MM.1S (cell line): ENCODE measurements around the gene CLDN6.

Experiments
- DNase-seq: peaks from one replicate; pipeline ENCODE4 v3.0.0-alpha.2; 2015
- H2AFZ ChIP-seq: fragments of 300-600 bp; sonication (generic); 2 replicates; pipeline ENCODE4 v1.6.0; 2016; ENCODE audit warnings: antibody characterized with exemption, low read length
- H3F3A ChIP-seq: fragments of 300-600 bp; sonication (generic); 2 replicates; pipeline ENCODE4 v1.6.1; 2016; ENCODE audit warnings: mild to moderate bottlenecking, antibody characterized with exemption, low read length, moderate library complexity, mixed read lengths; ENCODE audit not compliant: insufficient read depth
- H3K27ac ChIP-seq: fragments of 300-600 bp; sonication (generic); 2 replicates; pipeline ENCODE4 v1.5.1; 2016; ENCODE audit warnings: mild to moderate bottlenecking, low read length
- H3K27me3 ChIP-seq: fragments of 300-600 bp; sonication (generic); replicated peaks from 2 replicates; pipeline ENCODE4 v1.6.0; 2016; ENCODE audit warnings: low read length; ENCODE audit not compliant: insufficient read depth
- H3K36me3 ChIP-seq: fragments of 300-600 bp; sonication (generic); replicated peaks from 2 replicates; pipeline ENCODE4 v1.6.1; 2016; ENCODE audit warnings: mild to moderate bottlenecking, low read length, mixed read lengths; ENCODE audit not compliant: insufficient read depth
- H3K4me1 ChIP-seq: fragments of 300-600 bp; sonication (generic); 2 replicates; pipeline ENCODE4 v1.6.1; 2016; ENCODE audit warnings: low read length, mixed read lengths
- H3K4me2 ChIP-seq: fragments of 300-600 bp; sonication (generic); 2 replicates; pipeline ENCODE4 v1.6.0; 2016; ENCODE audit warnings: low read depth, low read length
- H3K4me3 ChIP-seq: fragments of 300-600 bp; sonication (generic); 2 replicates; pipeline ENCODE4 v1.5.1; 2016; ENCODE audit warnings: low read length, mixed read lengths
- H3K79me2 ChIP-seq: fragments of 300-600 bp; sonication (generic); 2 replicates; pipeline ENCODE4 v1.6.1; 2016; ENCODE audit warnings: mixed run types, low read length, mixed read lengths
- H3K9ac ChIP-seq: fragments of 300-600 bp; sonication (generic); 2 replicates; pipeline ENCODE4 v1.6.1; 2016; ENCODE audit warnings: low read length, mixed read lengths
- H3K9me2 ChIP-seq: fragments of 300-600 bp; sonication (generic); replicated peaks from 2 replicates; pipeline ENCODE4 v1.6.1; 2016; ENCODE audit warnings: mild to moderate bottlenecking, low read length, mixed read lengths; ENCODE audit not compliant: insufficient read depth
- H3K9me3 ChIP-seq: fragments of 300-600 bp; sonication (generic); replicated peaks from 2 replicates; pipeline ENCODE4 v1.6.1; 2016; ENCODE audit warnings: mild to moderate bottlenecking, low read length, mixed read lengths; ENCODE audit not compliant: insufficient read depth
- H4K20me1 ChIP-seq: fragments of 300-600 bp; sonication (generic); 2 replicates; pipeline ENCODE4 v1.6.1; 2016; ENCODE audit warnings: mild to moderate bottlenecking, low read length, moderate library complexity, mixed read lengths; ENCODE audit not compliant: insufficient read depth
- CTCF ChIP-seq: fragments of 300-600 bp; sonication (generic); IDR thresholded peaks from 2 replicates; pipeline ENCODE4 v1.5.1; 2016; ENCODE audit warnings: antibody characterized with exemption, low read length, mixed read lengths
- EZH2 ChIP-seq: fragments of 300-600 bp; sonication (generic); optimal IDR thresholded peaks from 2 replicates; pipeline ENCODE3; 2017; ENCODE audit warnings: low read depth, mild to moderate bottlenecking, antibody characterized with exemption, low read length, mixed read lengths
- EZH2phosphoT487 ChIP-seq: fragments of 300-600 bp; sonication (generic); IDR thresholded peaks from 2 replicates; pipeline ENCODE4 v1.6.1; 2018; ENCODE audit warnings: antibody characterized with exemption, low read length

CLDN6 gene

DNA sequence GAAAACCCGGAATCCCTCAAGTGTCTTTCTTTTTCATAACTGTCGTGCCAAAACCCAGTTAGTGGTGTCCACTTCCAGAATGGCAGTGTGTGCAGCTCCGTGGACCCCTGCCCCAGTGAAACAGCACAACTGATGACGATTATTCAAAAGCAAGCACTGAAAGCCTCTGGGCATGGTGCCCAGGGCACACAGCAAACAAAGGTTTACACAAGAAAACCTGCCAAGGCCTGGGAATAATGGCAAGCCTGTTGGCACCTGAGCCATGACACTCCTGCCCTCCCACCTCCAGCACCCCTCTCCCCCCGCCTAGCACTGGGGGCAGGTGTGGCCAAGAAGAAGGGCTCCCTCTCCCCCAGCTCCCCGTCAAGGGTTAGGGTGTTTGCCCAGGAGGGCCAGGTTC is 40.5 kb downstream of the CLDN6 start:
- TF ChIP-seq CTCF (no peak), EZH2phosphoT487 (no peak), EZH2 (no peak)
- H3F3A ChIP-seq, result peaks cover 10% of the 10 kb centered on the region
- H3K79me2 ChIP-seq, result peaks cover 29% of the 10 kb centered on the region
- no peak overlapping the region for H3K9ac ChIP-seq
- no peak overlapping the region for H3K4me3 ChIP-seq
- H3K9me3 ChIP-seq, result no peaks in the 10 kb centered on the region
- no peak overlapping the region for H2AFZ ChIP-seq
- H3K27me3 ChIP-seq, result no peaks in the 10 kb centered on the region
- no peak for DNase-seq
- no peaks in the 10 kb centered on the region for H3K4me1 ChIP-seq
- H3K4me2 ChIP-seq, result no peak overlapping the region
- no peaks in the 10 kb centered on the region for H3K9me2 ChIP-seq
- no peak overlapping the region for H3K27ac ChIP-seq
- H3K36me3 ChIP-seq, result no peaks in the 10 kb centered on the region; the same call in 1 of the 2 replicates
- H4K20me1 ChIP-seq, result no peaks in the 10 kb centered on the region

GRCh38 chr16:2976673-2977072 is 41.3 kb downstream of the CLDN6 start:
- Histone ChIP-seq H3K27ac (no peak overlapping the region), H4K20me1 (no peaks in the 10 kb centered on the region), H3K4me2 (no peak overlapping the region), H2AFZ (no peak overlapping the region), H3K4me1 (no peaks in the 10 kb centered on the region), H3K4me3 (no peak overlapping the region), H3K9me3 (no peaks in the 10 kb centered on the region), H3K9ac (no peak overlapping the region), H3K79me2 (peaks cover 37% of the 10 kb centered on the region), H3F3A (peaks cover 15% of the 10 kb centered on the region), H3K27me3 (no peaks in the 10 kb centered on the region), H3K36me3 (no peaks in the 10 kb centered on the region; the same call in 1 of the 2 replicates), H3K9me2 (no peaks in the 10 kb centered on the region)
- no peak for TF ChIP-seq EZH2
- DNase-seq, result no peak

- Histone ChIP-seq H3K9ac (no peak overlapping the region), H3F3A (peaks cover 15% of the 10 kb centered on the region), H2AFZ (no peak overlapping the region), H3K27ac (no peak overlapping the region), H3K4me3 (no peak overlapping the region), H3K9me3 (no peaks in the 10 kb centered on the region), H3K27me3 (no peaks in the 10 kb centered on the region), H3K79me2 (peaks cover 42% of the 10 kb centered on the region), H4K20me1 (no peaks in the 10 kb centered on the region), H3K9me2 (no peaks in the 10 kb centered on the region), H3K4me1 (no peaks in the 10 kb centered on the region), H3K36me3 (no peaks in the 10 kb centered on the region; the same call in 1 of the 2 replicates), H3K4me2 (no peak overlapping the region)
- no peak for TF ChIP-seq EZH2phosphoT487
- no peak for DNase-seq
Measured at GRCh38 chr16:2976201-2976600, 41.8 kb downstream of the CLDN6 start.

- Histone ChIP-seq H3K27me3 (no peaks in the 10 kb centered on the region), H2AFZ (no peak overlapping the region), H3K4me2 (no peak overlapping the region), H3F3A (peaks cover 15% of the 10 kb centered on the region), H3K4me3 (no peak overlapping the region), H3K9me3 (no peaks in the 10 kb centered on the region), H3K4me1 (no peaks in the 10 kb centered on the region), H4K20me1 (no peaks in the 10 kb centered on the region), H3K27ac (no peak overlapping the region), H3K9ac (no peak overlapping the region), H3K36me3 (no peaks in the 10 kb centered on the region; the same call in 1 of the 2 replicates), H3K9me2 (no peaks in the 10 kb centered on the region), H3K79me2 (peaks cover 51% of the 10 kb centered on the region)
- DNase-seq, result no peak
- TF ChIP-seq CTCF, result no peak
- no peak for TF ChIP-seq EZH2
- TF ChIP-seq EZH2phosphoT487, result no peak
Measured at GRCh38 chr16:2975161-2975795, 42.7 kb downstream of the CLDN6 start.
